A549 (cell line): ENCODE results near the gene CAPN9. TPM values are rescaled to one million over a fixed set of nuclear protein-coding genes. Genes with fewer than 3 reads are reported as not detected.

Experiments used
- ATAC-seq, 2 experiments: fragments of 200-7000 bp in 1 of 2; fragments of >200 bp in 1 of 2; cut with Nextera tagmentation in 1 of 2; cut with Tn5 transposase in 1 of 2; 3 replicates each; pipeline versions ENCODE4 v1.8.0 to v1.9.1; 2018 to 2020; ENCODE audit warnings: mild to moderate bottlenecking in 1 of 2, moderate library complexity in 1 of 2
- CTCF ChIA-PET: fragments of 300-600 bp; sonication (Branson Sonifier 250); formaldehyde crosslinking; extraction: SDS; loops from one replicate; lab custom pipeline; 2021; ENCODE audit warnings: antibody characterized with exemption, inconsistent platforms; lab: Yijun Ruan, JAX
- POLR2A ChIA-PET: fragments of 350-600 bp; formaldehyde crosslinking; extraction: SDS; loops from one replicate; lab custom pipeline; 2021; ENCODE audit warnings: antibody characterized with exemption, inconsistent platforms; lab: Yijun Ruan, JAX
- DNase-seq, 2 experiments: peaks; one replicate each; pipeline versions ENCODE4 v3.0.0 to v3.0.0-alpha.2; 2011 to 2016; ENCODE audit warnings: low read depth in 1 of 2, low spot score in 1 of 2
- FAIRE-seq: peaks from 2 replicates; lab custom pipeline; 2011; peaks lifted over from hg19 to GRCh38; lab: Jason Lieb, UNC
- H3K27ac ChIP-seq, 2 experiments: fragments of >200 bp; sonication (Bioruptor Twin); formaldehyde crosslinking; 3 replicates each; pipeline ENCODE4 v1.5.1; 2016 to 2017
- H3K4me1 ChIP-seq: fragments of >200 bp; sonication (Bioruptor Twin); formaldehyde crosslinking; 3 replicates; pipeline ENCODE4 v1.6.1; 2016
- H3K4me2 ChIP-seq: fragments of >200 bp; sonication (Bioruptor Twin); formaldehyde crosslinking; 3 replicates; pipeline ENCODE4 v1.6.1; 2016
- H3K4me3 ChIP-seq: fragments of >200 bp; sonication (Bioruptor Twin); formaldehyde crosslinking; 3 replicates; pipeline ENCODE4 v1.5.1; 2016
- H3K9me3 ChIP-seq: fragments of >200 bp; sonication (Bioruptor Twin); formaldehyde crosslinking; 3 replicates; pipeline ENCODE4 v1.6.1; 2016
- FOSB ChIP-seq: fragments of 250-450 bp; sonication (Bioruptor Pico); IDR thresholded peaks from 2 replicates; pipeline ENCODE4 v1.5.0; 2020; ENCODE audit warnings: mild to moderate bottlenecking, moderate library complexity
- GATA3 ChIP-seq: IDR thresholded peaks from 2 replicates; pipeline ENCODE4 v1.6.1; 2012; ENCODE audit warnings: borderline replicate concordance
- HOXA7 ChIP-seq: fragments of 250-450 bp; sonication (Bioruptor Pico); IDR thresholded peaks from 2 replicates; pipeline ENCODE4 v1.5.0; 2020; ENCODE audit warnings: mild to moderate bottlenecking, moderate library complexity
- MAFK ChIP-seq: fragments of 450-650 bp; IDR thresholded peaks from 2 replicates; pipeline ENCODE4 v1.6.1; 2014; ENCODE audit not compliant: partially characterized antibody
- MYC ChIP-seq: IDR thresholded peaks from 2 replicates; pipeline ENCODE4 v1.6.1; 2012; ENCODE audit warnings: mild to moderate bottlenecking, inconsistent platforms, low read length, improper control_type of control experiment, borderline replicate concordance
- NPAS2 ChIP-seq: fragments of 250-450 bp; sonication (Bioruptor Pico); IDR thresholded peaks from 2 replicates; pipeline ENCODE4 v1.8.0; 2022; ENCODE audit warnings: mild to moderate bottlenecking, moderate library complexity, borderline replicate concordance
- RNF2 ChIP-seq: fragments of 200-600 bp; sonication (generic); IDR thresholded peaks from 2 replicates; pipeline ENCODE4 v1.6.1; 2016; ENCODE audit warnings: low read depth, mild to moderate bottlenecking, antibody characterized with exemption, moderate library complexity, borderline replicate concordance
- SMC3 ChIP-seq: fragments of >200 bp; sonication (Bioruptor Twin); formaldehyde crosslinking; IDR thresholded peaks from 3 replicates; pipeline ENCODE4 v1.6.1; 2018; ENCODE audit warnings: inconsistent platforms
- TP53 ChIP-seq: fragments of 250-450 bp; sonication (Bioruptor Pico); IDR thresholded peaks from 2 replicates; pipeline ENCODE4 v1.5.0; 2021; ENCODE audit warnings: mild to moderate bottlenecking, moderate library complexity
- WGBS: methylation state at CpG from one replicate; pipeline ENCODE4 v1.1.6; 2017; ENCODE audit errors: missing lambda C conversion rate; 5-methylcytosine and 5-hydroxymethylcytosine counted together
- polyA plus RNA-seq, 4 experiments: library from polyadenylated mRNA; depleted of rRNA in 3 of 4; stranded (reverse); fragments of >200 nt; fragmentation: RNase III in 1 of 4; extraction: RNeasy Plus Mini Kit Qiagen cat#74134 plus additional on column Dnase treatment in 1 of 4; gene quantifications; 2 replicates in 3 of 4; 3 replicates in 1 of 4; pipeline ENCODE4 v1.2.3, GENCODE V29; 2011 to 2017
- TF ChIP-seq, protein P1 (sequence below): fragments of 200-600 bp; sonication (generic); IDR thresholded peaks from 2 replicates; pipeline ENCODE4 v1.6.1; 2016; ENCODE audit warnings: antibody characterized with exemption, mild to moderate bottlenecking, moderate library complexity
- TF ChIP-seq, protein P2 (sequence below): IDR thresholded peaks from 2 replicates; pipeline ENCODE4 v1.6.1; 2012; ENCODE audit warnings: low read depth, borderline replicate concordance
- TF ChIP-seq, protein P3 (sequence below): fragments of 250-450 bp; sonication (Bioruptor Pico); IDR thresholded peaks from 2 replicates; pipeline ENCODE4 v1.5.0; 2021; ENCODE audit warnings: mild to moderate bottlenecking, moderate library complexity, borderline replicate concordance
- TF ChIP-seq, protein P4 (sequence below): fragments of 150-350 bp; IDR thresholded peaks from 2 replicates; pipeline ENCODE4 v1.6.1; 2014; ENCODE audit warnings: low read depth, mild to moderate bottlenecking, low read length
- TF ChIP-seq, protein P5 (sequence below): fragments of 250-450 bp; sonication (Bioruptor Pico); IDR thresholded peaks from 2 replicates; pipeline ENCODE4 v1.5.0; 2020; ENCODE audit warnings: low read depth, mild to moderate bottlenecking, moderate library complexity
- TF ChIP-seq, protein P6 (sequence below): IDR thresholded peaks from 2 replicates; pipeline ENCODE4 v1.6.1; 2012

Gene CAPN9
- polyA plus RNA-seq, 2 of the 4 experiments (the other 2 are of a cell fraction): not detected

DNA sequence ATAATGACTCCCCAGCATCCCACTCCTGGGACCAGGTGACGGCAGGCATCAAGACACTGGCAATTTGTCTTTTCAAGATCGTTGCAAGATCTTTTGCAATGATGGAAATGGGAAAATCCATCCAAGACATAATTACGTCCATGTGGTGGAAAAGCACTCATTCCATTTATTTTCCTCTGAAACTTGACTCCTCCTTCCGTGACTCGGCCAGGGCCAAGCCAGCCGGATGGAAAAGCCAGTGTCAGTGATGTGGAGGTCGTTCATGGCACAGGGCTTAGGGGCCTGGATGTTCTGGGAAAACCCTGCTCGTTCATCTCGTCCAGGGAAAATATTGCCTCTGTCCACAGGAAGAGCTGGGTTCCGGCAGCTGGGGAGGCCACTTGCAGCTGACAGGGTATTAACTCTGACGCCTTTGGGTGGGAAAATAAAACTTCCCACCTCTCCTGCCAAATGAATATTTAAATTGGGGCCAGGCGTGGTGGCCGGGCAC, 74.9 kb downstream of the CAPN9 start:
- Histone ChIP-seq H3K4me2 (no peak overlapping the region), H3K9me3 (no peaks in the 10 kb centered on the region), H3K4me3 (no peak overlapping the region), H3K4me1 (peaks cover 18% of the 10 kb centered on the region), H3K27ac (no peak overlapping the region)
- FAIRE-seq (no peak), DNase-seq (no peak), ATAC-seq (no peak)
- TF ChIP-seq NPAS2 (CRISPR knock-in tag): no peak
- TF ChIP-seq MYC: no peak
- TF ChIP-seq, protein P1, sequence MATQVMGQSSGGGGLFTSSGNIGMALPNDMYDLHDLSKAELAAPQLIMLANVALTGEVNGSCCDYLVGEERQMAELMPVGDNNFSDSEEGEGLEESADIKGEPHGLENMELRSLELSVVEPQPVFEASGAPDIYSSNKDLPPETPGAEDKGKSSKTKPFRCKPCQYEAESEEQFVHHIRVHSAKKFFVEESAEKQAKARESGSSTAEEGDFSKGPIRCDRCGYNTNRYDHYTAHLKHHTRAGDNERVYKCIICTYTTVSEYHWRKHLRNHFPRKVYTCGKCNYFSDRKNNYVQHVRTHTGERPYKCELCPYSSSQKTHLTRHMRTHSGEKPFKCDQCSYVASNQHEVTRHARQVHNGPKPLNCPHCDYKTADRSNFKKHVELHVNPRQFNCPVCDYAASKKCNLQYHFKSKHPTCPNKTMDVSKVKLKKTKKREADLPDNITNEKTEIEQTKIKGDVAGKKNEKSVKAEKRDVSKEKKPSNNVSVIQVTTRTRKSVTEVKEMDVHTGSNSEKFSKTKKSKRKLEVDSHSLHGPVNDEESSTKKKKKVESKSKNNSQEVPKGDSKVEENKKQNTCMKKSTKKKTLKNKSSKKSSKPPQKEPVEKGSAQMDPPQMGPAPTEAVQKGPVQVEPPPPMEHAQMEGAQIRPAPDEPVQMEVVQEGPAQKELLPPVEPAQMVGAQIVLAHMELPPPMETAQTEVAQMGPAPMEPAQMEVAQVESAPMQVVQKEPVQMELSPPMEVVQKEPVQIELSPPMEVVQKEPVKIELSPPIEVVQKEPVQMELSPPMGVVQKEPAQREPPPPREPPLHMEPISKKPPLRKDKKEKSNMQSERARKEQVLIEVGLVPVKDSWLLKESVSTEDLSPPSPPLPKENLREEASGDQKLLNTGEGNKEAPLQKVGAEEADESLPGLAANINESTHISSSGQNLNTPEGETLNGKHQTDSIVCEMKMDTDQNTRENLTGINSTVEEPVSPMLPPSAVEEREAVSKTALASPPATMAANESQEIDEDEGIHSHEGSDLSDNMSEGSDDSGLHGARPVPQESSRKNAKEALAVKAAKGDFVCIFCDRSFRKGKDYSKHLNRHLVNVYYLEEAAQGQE: no peak
- no peak for TF ChIP-seq HOXA7 (CRISPR knock-in tag)
- TF ChIP-seq, protein P2, sequence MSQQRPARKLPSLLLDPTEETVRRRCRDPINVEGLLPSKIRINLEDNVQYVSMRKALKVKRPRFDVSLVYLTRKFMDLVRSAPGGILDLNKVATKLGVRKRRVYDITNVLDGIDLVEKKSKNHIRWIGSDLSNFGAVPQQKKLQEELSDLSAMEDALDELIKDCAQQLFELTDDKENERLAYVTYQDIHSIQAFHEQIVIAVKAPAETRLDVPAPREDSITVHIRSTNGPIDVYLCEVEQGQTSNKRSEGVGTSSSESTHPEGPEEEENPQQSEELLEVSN: no peak
- TF ChIP-seq TP53 (CRISPR knock-in tag): no peak
- TF ChIP-seq, protein P3, sequence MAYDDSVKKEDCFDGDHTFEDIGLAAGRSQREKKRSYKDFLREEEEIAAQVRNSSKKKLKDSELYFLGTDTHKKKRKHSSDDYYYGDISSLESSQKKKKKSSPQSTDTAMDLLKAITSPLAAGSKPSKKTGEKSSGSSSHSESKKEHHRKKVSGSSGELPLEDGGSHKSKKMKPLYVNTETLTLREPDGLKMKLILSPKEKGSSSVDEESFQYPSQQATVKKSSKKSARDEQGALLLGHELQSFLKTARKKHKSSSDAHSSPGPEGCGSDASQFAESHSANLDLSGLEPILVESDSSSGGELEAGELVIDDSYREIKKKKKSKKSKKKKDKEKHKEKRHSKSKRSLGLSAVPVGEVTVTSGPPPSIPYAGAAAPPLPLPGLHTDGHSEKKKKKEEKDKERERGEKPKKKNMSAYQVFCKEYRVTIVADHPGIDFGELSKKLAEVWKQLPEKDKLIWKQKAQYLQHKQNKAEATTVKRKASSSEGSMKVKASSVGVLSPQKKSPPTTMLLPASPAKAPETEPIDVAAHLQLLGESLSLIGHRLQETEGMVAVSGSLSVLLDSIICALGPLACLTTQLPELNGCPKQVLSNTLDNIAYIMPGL (CRISPR knock-in tag): no peak
- CTCF ChIA-PET: interaction anchor here (0.9 kb wide), 1 partner anchor 9 kb away, joined by 3 read pairs; no protein-coding TSS in a partner anchor
- 72% methylated on average over 13 of the region's 13 CpGs for WGBS
- POLR2A ChIA-PET: no interaction called here

DNA sequence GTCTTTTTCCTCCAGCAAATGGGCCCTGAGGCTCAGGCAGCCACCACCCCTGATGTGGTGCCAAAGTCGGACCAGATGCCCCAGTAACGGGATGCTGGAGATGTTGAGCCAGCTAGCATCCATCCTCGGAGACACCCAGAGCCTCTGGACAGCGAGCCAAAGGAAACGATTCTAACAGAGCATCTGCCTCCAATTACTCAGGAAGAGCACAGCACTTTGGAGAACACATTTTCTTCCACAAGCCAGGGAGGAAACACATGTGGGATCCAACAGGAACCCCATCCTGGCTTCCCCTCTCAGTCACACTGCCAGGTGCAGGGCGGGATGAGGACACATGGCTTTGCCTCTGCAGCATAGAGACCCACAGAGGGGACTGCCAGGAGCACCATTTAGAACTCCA, 76.2 kb downstream of the CAPN9 start:
- ChIA-PET POLR2A (no interaction called here), CTCF (no interaction called here)
- 71% methylated on average over 6 of the region's 6 CpGs for WGBS
- Histone ChIP-seq H3K9me3 (no peaks in the 10 kb centered on the region), H3K4me2 (no peak overlapping the region), H3K27ac (no peak overlapping the region; a peak in 1 of 6 replicates), H3K4me1 (peaks cover 18% of the 10 kb centered on the region), H3K4me3 (no peak overlapping the region)
- TF ChIP-seq MAFK (no peak), SMC3 (no peak), FOSB (CRISPR knock-in tag) (no peak), RNF2 (no peak), GATA3 (no peak)
- TF ChIP-seq, protein P4, sequence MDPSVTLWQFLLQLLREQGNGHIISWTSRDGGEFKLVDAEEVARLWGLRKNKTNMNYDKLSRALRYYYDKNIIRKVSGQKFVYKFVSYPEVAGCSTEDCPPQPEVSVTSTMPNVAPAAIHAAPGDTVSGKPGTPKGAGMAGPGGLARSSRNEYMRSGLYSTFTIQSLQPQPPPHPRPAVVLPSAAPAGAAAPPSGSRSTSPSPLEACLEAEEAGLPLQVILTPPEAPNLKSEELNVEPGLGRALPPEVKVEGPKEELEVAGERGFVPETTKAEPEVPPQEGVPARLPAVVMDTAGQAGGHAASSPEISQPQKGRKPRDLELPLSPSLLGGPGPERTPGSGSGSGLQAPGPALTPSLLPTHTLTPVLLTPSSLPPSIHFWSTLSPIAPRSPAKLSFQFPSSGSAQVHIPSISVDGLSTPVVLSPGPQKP: no peak
- TF ChIP-seq, protein P5, sequence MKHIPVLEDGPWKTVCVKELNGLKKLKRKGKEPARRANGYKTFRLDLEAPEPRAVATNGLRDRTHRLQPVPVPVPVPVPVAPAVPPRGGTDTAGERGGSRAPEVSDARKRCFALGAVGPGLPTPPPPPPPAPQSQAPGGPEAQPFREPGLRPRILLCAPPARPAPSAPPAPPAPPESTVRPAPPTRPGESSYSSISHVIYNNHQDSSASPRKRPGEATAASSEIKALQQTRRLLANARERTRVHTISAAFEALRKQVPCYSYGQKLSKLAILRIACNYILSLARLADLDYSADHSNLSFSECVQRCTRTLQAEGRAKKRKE (CRISPR knock-in tag): no peak
- TF ChIP-seq, protein P3 (CRISPR knock-in tag): no peak
- TF ChIP-seq, protein P6, sequence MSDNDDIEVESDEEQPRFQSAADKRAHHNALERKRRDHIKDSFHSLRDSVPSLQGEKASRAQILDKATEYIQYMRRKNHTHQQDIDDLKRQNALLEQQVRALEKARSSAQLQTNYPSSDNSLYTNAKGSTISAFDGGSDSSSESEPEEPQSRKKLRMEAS: no peak
- ATAC-seq (no peak), DNase-seq (no peak), FAIRE-seq (no peak)
